ENCODE measurements around the gene STAG1. TPM values are rescaled to one million over a fixed set of nuclear protein-coding genes. Genes with fewer than 3 reads are reported as not detected.
"Not testable (repeated sequence)": the region's sequence is repeated elsewhere in the genome, so short reads cannot be mapped to it uniquely, and the experiment has no call there.

STAG1 gene
- total RNA-seq, 2 donors from 2014 or later, result 48.0 to 62.3 TPM

DNA sequence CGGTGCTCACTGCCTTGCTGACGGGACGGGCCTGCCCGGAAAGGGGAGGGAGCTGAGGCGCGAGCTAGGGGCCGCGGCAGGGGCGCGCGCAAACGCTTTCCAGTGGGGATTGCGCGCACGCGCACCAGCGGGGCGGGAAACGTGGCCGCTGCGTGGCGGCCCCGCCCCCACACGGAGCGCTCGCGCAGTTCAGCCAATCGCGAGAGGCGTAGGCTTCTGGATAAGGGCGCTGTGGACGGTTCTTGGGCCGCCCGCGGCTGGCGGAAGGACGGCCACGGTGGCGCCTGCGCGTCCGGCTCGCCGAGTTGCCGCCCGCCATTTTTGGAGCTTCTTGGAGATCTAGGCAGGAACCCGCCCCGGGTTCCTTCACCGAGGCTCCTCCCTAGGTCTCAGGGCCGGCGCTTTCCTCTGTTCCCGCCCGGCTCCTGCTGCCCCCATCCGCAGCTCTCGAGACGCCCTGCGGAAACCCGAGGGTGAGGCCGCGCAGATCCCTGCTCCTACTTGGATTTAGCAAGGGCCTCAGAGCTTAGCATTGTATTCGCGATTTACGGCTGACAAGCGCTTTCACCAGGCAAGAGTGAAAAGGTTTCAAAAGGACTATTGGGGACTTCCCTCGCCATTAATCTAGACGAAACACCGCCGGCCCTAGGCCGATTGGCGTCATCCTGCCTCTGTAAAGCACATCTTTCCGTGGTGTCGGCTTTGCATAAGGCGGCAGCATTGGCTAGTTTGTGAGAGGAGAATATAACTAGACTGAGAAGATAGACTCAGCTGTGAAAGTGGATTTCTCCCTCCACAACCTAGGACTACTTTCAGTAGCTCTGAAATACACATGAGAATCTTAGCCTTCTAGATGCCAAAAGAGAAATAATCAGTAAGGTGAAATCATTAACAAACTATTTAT is 496 bp upstream of the STAG1 start:
- Mint-ChIP-seq H3K4me3 (peak overlapping the region; percentile 93), H3K4me1 (peaks cover 32% of the 10 kb centered on the region), H3K9me3 (no peaks in the 10 kb centered on the region), H3K27ac (peak overlapping the region; percentile 96), H3K27me3 (no peaks in the 10 kb centered on the region), H3K36me3 (ENCODE audit: low read depth) (peaks cover 27% of the 10 kb centered on the region)
- ATAC-seq (replicated peaks), result peak; percentile 88

DNA sequence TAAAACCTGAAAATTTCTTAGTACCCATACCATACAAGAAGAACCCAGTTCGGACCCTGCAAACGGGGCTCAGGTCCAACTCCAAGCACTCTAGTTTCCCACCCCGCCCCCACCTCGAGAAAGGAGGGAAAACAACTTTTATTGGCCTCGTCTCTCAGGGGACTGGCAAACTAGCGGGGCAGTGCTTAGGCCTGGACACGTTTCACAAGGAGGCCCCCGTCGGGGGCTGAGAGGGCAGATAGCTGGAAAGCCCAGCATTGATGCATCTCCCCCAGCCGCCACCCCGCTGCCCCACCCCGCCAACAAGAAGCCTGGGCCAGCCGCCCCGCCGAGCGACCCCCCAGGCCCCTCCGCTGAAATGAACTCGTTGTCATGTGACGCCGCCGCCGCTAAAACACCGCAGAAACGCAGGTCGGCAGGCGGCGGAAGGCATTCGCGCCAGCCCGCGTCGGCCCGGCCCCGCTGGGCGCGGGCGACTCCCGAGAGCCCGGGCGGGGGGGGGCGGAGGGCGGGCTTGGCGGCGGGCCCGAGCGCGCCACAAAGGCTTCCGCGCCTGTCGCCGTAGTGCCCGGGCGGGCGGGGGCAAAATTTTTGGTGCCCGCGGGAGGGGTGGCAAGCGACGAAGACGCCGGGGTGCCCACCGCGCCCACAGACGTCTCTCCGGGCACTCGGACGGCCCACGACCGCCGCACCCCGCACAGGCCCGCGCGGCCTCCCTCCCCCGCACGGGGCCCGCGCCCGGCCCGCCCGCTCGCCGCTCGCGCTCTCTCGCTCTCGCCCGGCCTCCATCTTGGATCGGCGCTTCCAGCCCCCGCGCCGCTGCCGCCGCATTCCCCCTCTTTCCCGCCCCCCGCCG is 634 bp downstream of the STAG1 start:
- peak overlapping the region; percentile 96 for H3K27ac Mint-ChIP-seq
- peaks cover 32% of the 10 kb centered on the region for H3K4me1 Mint-ChIP-seq
- no peaks in the 10 kb centered on the region for H3K27me3 Mint-ChIP-seq
- H3K4me3 Mint-ChIP-seq, result peak overlapping the region; percentile 96
- no peaks in the 10 kb centered on the region for H3K9me3 Mint-ChIP-seq
- peaks cover 27% of the 10 kb centered on the region for H3K36me3 Mint-ChIP-seq (ENCODE audit: low read depth)
- peak; percentile 20 for ATAC-seq (replicated peaks)

DNA sequence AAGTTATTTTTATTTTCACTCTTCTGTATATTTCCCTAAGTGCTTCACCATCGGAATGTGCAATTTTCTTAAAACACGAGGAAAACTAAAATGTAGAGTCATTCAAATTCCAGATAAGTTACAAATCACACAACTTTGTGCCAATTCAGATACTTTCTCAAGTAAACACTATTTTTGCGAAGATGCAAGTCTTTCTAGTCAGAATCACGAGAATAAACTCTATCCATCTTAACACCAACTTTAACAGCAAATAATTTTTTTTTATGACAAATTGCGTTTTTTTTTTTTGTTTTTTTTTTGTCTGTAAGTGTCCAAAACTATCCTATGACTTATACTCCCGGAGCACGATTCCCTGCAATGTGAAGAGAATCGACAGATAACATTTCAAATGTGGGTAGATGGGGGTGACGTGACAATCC is 1.3 kb downstream of the STAG1 start:
- H3K27me3 Mint-ChIP-seq, result no peaks in the 10 kb centered on the region
- no peaks in the 10 kb centered on the region for H3K9me3 Mint-ChIP-seq
- peak overlapping the region; percentile 96 for H3K4me3 Mint-ChIP-seq
- H3K4me1 Mint-ChIP-seq, result peaks cover 32% of the 10 kb centered on the region
- peaks cover 27% of the 10 kb centered on the region for H3K36me3 Mint-ChIP-seq (ENCODE audit: low read depth)
- ATAC-seq (replicated peaks), result no peak
- peak overlapping the region; percentile 88 for H3K27ac Mint-ChIP-seq

DNA sequence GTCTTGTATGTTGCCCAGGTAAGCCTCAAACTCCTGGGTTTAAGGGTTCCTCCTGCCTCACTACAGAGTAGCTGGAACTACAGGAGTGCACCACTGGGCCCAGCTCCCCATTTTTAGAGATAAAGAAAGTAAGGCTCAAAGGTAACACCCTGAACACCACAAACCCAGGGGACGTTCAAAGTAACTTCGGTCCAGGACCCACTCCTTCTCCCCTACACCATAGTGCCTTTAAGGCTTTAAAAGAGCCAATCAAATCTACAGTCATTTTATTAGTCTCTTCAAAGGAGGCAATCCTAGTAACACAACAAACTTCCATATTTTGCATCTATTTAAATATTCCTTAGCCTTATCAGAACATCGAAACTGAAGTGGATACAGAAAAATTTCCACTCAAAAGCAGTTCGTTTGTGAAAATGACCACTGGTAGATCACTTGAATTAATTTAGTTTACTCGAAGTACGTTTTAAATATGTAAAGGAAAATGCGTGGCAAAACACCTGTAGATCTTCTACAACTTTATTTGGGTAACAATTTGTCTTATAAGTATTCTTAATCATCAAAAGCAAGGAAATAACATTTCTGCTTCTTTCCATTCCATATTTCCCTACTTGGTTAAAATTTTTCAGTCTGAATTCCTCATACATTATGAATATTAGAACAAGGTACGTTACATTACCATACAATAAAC is 1.8 kb downstream of the STAG1 start:
- peaks cover 27% of the 10 kb centered on the region for H3K36me3 Mint-ChIP-seq (ENCODE audit: low read depth)
- peak overlapping the region; percentile 96 for H3K4me3 Mint-ChIP-seq
- H3K27ac Mint-ChIP-seq, result peak overlapping the region; percentile 88
- H3K27me3 Mint-ChIP-seq, result no peaks in the 10 kb centered on the region
- no peaks in the 10 kb centered on the region for H3K9me3 Mint-ChIP-seq
- ATAC-seq (replicated peaks), result no peak
- peaks cover 31% of the 10 kb centered on the region for H3K4me1 Mint-ChIP-seq

DNA sequence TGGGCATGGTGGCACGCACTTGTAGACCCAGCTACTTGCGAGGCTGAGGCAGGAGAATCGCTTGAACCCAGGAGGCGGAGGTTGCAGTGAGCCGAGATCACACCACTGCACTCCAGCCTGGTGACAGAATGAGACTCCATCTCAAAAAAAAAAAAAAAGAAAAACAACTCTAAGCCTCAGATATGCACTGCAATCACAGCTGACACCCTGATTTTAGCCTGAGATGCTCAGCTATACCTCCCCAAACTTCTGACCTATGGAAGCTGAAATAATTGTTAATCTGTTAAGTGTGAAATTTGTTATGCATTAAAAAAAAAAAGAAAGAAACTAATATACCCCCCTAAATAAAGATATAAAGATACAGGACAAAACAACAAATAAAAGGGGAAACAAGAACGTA is 2.6 kb downstream of the STAG1 start:
- H3K27ac Mint-ChIP-seq, result peak overlapping the region; percentile 88
- not testable (repeated sequence) for H3K9me3 Mint-ChIP-seq; ATAC-seq (replicated peaks); H3K27me3 Mint-ChIP-seq
- peaks cover 34% of the 10 kb centered on the region for H3K36me3 Mint-ChIP-seq (ENCODE audit: low read depth)
- peaks cover 27% of the 10 kb centered on the region for H3K4me1 Mint-ChIP-seq
- peak overlapping the region; percentile 96 for H3K4me3 Mint-ChIP-seq

DNA sequence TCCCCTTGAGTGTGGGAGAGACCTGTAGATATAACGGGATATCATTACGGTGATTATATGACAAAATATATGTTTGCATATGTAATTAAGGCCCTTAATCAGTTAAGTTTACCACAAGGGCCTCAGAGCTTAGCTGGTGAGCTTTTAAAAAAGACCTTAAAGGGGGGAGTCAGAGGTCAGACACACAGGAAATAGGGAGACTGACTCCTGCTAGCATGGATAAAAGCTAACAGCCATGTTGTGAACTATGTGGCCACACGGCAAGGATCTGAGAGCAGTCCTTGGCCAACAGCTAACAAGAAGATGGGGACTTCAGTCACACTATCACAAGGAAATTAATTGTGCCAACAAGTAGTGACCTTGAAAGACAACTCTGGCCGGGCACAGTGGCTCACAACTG is 3.1 kb downstream of the STAG1 start:
- Mint-ChIP-seq H3K4me1 (peaks cover 23% of the 10 kb centered on the region), H3K27ac (peak overlapping the region; percentile 88), H3K36me3 (ENCODE audit: low read depth) (peaks cover 38% of the 10 kb centered on the region), H3K4me3 (peak overlapping the region; percentile 96), H3K9me3 (no peaks in the 10 kb centered on the region), H3K27me3 (no peaks in the 10 kb centered on the region)
- ATAC-seq (replicated peaks), result no peak

DNA sequence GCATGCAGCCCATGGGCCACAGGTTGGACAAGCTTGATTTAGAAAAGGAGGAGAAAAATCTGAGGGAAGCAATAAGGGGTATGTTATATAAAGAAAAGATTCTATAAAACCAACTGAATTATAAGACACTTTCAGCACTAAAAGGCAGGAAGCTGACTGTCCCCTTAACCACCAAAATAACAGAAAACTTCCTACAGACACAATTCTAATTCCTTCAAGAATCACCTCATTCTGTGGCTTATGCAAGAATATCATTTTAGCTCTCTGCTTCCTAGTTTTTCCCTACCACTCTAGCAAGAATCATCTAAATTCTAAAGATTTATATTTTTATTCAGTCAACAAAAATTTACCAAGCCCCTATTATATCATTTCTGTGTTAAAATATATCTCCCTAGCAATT is 6.3 kb downstream of the STAG1 start:
- Mint-ChIP-seq H3K36me3 (ENCODE audit: low read depth) (peaks cover 35% of the 10 kb centered on the region), H3K27ac (peak overlapping the region; percentile 46), H3K4me1 (peaks cover 18% of the 10 kb centered on the region), H3K4me3 (no peak overlapping the region), H3K9me3 (no peaks in the 10 kb centered on the region), H3K27me3 (no peaks in the 10 kb centered on the region)
- no peak for ATAC-seq (replicated peaks)

DNA sequence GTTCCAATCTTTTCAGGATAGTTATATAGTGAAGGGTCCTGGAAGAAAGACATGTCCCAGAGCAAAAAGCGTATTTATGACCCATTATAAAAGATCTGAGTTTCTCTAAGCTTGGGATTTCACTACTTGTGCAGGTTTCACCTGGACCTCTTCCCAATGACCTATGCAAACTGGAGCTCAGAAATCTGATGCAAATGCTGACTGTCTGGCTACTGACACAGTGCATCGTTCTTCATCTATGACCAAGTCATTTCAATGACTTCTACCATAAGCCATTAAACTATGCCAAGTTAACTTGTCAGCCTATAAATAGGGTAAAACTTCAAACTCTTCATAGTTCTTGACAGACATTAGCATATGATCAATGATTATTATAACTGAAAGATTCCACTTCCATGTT is 11.1 kb downstream of the STAG1 start:
- H3K27me3 Mint-ChIP-seq, result no peaks in the 10 kb centered on the region
- H3K4me3 Mint-ChIP-seq, result no peak overlapping the region
- H3K4me1 Mint-ChIP-seq, result peaks cover 14% of the 10 kb centered on the region
- H3K9me3 Mint-ChIP-seq, result no peaks in the 10 kb centered on the region
- no peak for ATAC-seq (replicated peaks)
- peaks cover 38% of the 10 kb centered on the region for H3K36me3 Mint-ChIP-seq (ENCODE audit: low read depth)
- H3K27ac Mint-ChIP-seq, result no peak overlapping the region

DNA sequence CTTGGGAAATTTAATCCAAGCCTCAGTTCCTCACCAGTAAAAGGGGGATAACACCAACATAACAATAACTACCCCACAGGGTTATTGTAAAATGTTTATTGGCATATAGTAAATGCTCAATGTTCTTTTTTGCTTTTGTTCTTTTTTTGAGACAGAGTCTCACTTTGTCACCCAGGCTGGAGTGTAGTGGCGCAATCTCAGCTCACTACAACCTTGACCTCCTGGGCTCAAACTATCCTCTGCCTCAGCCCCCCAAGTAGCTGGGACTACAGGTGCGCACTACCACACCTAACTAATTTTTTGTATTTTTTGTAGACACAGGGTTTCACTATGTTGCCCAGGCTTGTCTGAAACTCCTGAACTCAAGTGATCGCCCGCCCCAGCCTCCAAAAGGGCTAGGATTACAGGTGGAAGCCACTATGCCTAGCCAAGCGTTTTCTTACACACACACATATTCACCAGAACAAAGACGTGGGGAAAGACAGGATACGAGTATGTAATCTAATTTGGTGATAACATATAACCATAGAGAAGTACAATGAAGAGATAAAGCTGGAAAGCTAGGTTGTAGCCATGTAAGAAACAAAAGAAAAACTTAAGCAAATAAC is 11.7 kb downstream of the STAG1 start:
- H3K9me3 Mint-ChIP-seq, result no peaks in the 10 kb centered on the region

DNA sequence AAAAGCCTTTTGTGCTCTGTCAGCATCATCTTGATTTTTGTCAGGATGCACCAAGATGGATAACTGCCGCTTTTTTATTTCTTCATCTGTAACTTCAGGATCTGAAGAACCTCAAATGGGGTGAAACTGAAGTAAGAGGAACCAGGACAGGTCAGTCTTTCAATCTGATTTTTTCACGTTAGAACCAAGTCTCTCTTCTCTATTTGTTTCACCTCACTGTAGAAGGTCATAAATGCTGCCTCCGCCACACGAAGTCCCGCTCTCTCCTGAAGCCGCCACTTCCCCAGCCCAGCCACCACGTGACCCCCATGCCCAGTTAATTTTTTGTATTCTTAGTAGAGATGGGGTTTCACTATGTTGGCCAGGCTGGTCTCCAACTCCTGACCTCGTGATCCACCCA is 15.2 kb downstream of the STAG1 start:
- H3K36me3 Mint-ChIP-seq (ENCODE audit: low read depth), result peaks cover 28% of the 10 kb centered on the region
- H3K4me3 Mint-ChIP-seq; ATAC-seq (replicated peaks); H3K27ac Mint-ChIP-seq; H3K27me3 Mint-ChIP-seq; H3K9me3 Mint-ChIP-seq: not testable (repeated sequence)
- H3K4me1 Mint-ChIP-seq, result peaks cover 22% of the 10 kb centered on the region

More for the DNA sequence above, 11.7 kb downstream of the STAG1 start:
- ATAC-seq (replicated peaks), result no peak
- Mint-ChIP-seq H3K27ac (no peak overlapping the region), H3K36me3 (ENCODE audit: low read depth) (peaks cover 41% of the 10 kb centered on the region), H3K4me3 (no peak overlapping the region), H3K27me3 (no peaks in the 10 kb centered on the region), H3K4me1 (peaks cover 14% of the 10 kb centered on the region)

DNA sequence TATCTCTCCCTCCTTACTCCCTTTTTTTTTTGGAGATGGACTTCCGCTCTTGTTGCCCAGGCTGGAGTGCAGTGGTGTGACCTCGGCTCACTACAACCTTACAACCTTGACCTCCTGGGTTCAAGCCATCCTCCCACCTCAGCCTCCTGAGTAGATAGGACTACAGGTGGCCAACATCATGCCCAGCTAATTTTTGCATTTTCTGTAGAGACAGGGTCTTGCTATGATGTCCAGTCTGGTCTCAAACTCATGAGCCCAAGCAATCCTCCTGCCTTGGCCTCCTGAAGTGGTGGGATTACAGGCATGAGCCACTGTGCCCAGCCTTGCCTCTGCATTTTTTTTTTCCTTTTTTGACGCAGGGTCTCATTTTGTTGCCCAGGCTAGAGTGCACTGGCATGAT is 17.1 kb downstream of the STAG1 start:
- Mint-ChIP-seq H3K27ac (peak overlapping the region; percentile 67), H3K4me1 (peaks cover 30% of the 10 kb centered on the region), H3K4me3 (no peak overlapping the region), H3K27me3 (no peaks in the 10 kb centered on the region), H3K9me3 (no peaks in the 10 kb centered on the region), H3K36me3 (ENCODE audit: low read depth) (peaks cover 18% of the 10 kb centered on the region)
- ATAC-seq (replicated peaks), result no peak

DNA sequence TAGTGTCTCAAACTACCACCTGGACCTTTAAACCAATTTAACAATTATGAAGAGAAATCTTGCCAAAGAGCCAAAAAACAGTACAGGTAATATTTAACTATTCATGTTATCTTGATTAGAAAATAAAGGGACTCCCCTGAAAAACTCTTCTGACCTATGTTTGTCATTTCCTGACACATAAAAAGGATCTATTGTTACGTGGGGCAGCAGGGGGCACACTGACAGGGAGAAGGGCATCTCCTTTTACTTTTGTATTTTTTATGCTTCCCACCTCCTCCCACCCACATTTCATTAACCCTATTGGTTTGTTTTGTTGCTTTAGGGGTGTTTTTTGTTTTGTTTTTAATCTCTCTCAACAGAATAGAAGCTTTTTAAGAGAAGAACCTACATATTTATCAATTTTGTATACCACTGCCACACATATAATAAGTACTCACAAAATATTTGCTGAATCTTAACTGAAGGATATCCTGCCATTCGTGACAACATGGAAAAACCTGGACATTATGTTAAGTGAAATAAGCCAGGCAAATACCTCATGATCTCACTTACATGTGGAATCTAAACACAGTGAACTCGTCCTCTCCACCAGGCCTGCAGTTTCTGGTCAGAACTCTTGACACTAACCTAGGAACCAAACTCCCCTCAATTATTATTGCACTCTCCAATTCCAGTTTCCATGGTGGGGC is 17.7 kb downstream of the STAG1 start:
- Mint-ChIP-seq H3K9me3 (no peaks in the 10 kb centered on the region), H3K4me1 (peaks cover 30% of the 10 kb centered on the region), H3K36me3 (ENCODE audit: low read depth) (peaks cover 18% of the 10 kb centered on the region), H3K27me3 (no peaks in the 10 kb centered on the region), H3K27ac (peak overlapping the region; percentile 67), H3K4me3 (no peak overlapping the region)
- ATAC-seq (replicated peaks), result no peak

DNA sequence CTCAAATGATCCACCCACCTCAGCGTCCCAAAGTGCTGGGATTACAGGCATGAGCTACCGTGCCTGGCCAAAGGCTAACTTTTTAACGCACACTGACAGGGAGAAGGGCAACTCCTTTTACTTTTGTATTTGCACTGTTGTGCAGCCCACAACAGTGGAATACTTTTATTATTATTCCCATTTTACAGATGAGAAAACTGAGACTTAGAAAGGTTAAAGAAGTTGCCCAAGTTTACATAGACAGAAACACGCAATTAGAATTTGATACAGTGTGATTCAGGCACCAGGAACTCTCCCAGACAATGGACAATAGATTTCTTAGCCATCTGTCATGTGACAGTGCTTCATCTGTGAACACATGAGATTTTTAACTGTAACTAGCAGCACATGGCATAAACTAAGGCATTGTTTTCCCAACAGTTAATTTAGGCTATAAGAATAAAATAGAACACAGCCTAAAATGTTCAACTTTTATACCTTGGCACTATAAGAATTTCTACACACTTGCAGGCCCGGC is 18.8 kb downstream of the STAG1 start:
- no peaks in the 10 kb centered on the region for H3K27me3 Mint-ChIP-seq
- no peaks in the 10 kb centered on the region for H3K9me3 Mint-ChIP-seq
- peaks cover 18% of the 10 kb centered on the region for H3K36me3 Mint-ChIP-seq (ENCODE audit: low read depth)
- no peak overlapping the region for H3K4me3 Mint-ChIP-seq
- H3K27ac Mint-ChIP-seq, result no peak overlapping the region
- H3K4me1 Mint-ChIP-seq, result peaks cover 30% of the 10 kb centered on the region
- no peak for ATAC-seq (replicated peaks)

All from activated T-helper 17 cell treated with anti-CD3 and anti-CD28 coated beads, Interleukin-2, amount 50 U/mL, for 72 hours (primary cell).